CD14-positive monocyte (primary cell): ENCODE data around the gene AMT. TPM values are rescaled to one million over a fixed set of nuclear protein-coding genes. Genes with fewer than 3 reads are reported as not detected.
A peak's percentile ranks its signal among the peaks of the same experiment; 100 is the strongest.

Source experiments
- DNase-seq, 3 donors: peaks; one replicate each; pipeline ENCODE4 v3.0.0-alpha.2; 2011 to 2022
- H2AFZ ChIP-seq: 2 replicates; pipeline ENCODE4 v1.6.0; 2012; ENCODE audit warnings: mild to moderate bottlenecking, low read depth, low read length, inconsistent platforms; ENCODE audit not compliant: insufficient read depth, poor library complexity, severe bottlenecking
- H3K27ac ChIP-seq, 2 donors: 1 replicate in 1 of 2; 2 replicates in 1 of 2; pipeline ENCODE4 v1.5.1; 2012 to 2013; ENCODE audit warnings: low read length in 2 of 2, control low read depth in 1 of 2, inconsistent platforms in 1 of 2, low read depth in 1 of 2, mild to moderate bottlenecking in 1 of 2
- H3K27me3 ChIP-seq, 2 donors: one replicate each; pipeline versions ENCODE4 v1.6.0 to v1.6.1; 2011 to 2013; ENCODE audit warnings: low read length in 2 of 2; ENCODE audit not compliant: control insufficient read depth in 2 of 2, insufficient read depth in 2 of 2
- H3K36me3 ChIP-seq, 2 donors: replicated peaks in 1 of 2; 1 replicate in 1 of 2; 2 replicates in 1 of 2; pipeline versions ENCODE4 v1.5.1 to v1.6.1; 2012 to 2013; ENCODE audit warnings: low read length in 2 of 2, control low read depth in 1 of 2, inconsistent platforms in 1 of 2, mild to moderate bottlenecking in 1 of 2; ENCODE audit not compliant: insufficient read depth in 2 of 2, control insufficient read depth in 1 of 2
- H3K4me1 ChIP-seq, 2 donors: 1 replicate in 1 of 2; 2 replicates in 1 of 2; pipeline versions ENCODE4 v1.5.1 to v1.6.1; 2012 to 2013; ENCODE audit warnings: low read length in 2 of 2, control low read depth in 1 of 2, inconsistent platforms in 1 of 2, mild to moderate bottlenecking in 1 of 2, moderate library complexity in 1 of 2; ENCODE audit not compliant: insufficient read depth in 2 of 2, control insufficient read depth in 1 of 2
- H3K4me2 ChIP-seq: replicated peaks from 2 replicates; pipeline ENCODE3; 2012; ENCODE audit warnings: low read length, moderate library complexity, mild to moderate bottlenecking; ENCODE audit not compliant: poor library complexity, severe bottlenecking; ENCODE audit errors: extremely low read depth
- H3K4me3 ChIP-seq, 3 experiments: fragments of 200-600 bp in 1 of 3; sonication (generic) in 1 of 3; replicated peaks in 1 of 3; 1 replicate in 2 of 3; 2 replicates in 1 of 3; pipeline ENCODE4 v1.5.1; 2011 to 2013; ENCODE audit warnings: low read length in 3 of 3, mild to moderate bottlenecking in 3 of 3, control low read depth in 2 of 3, low read depth in 2 of 3, inconsistent platforms in 1 of 3, moderate library complexity in 1 of 3
- H3K79me2 ChIP-seq: 2 replicates; pipeline ENCODE4 v1.6.0; 2012; ENCODE audit warnings: mild to moderate bottlenecking, control low read depth, inconsistent platforms, low read length, moderate library complexity; ENCODE audit not compliant: insufficient read depth
- H3K9ac ChIP-seq: 2 replicates; pipeline ENCODE4 v1.6.0; 2017; ENCODE audit warnings: low read length, mild to moderate bottlenecking; ENCODE audit not compliant: insufficient read depth, poor library complexity, severe bottlenecking
- H3K9me3 ChIP-seq, 2 donors: replicated peaks in 1 of 2; 1 replicate in 1 of 2; 2 replicates in 1 of 2; pipeline versions ENCODE4 v1.5.1 to v1.6.1; 2012 to 2013; ENCODE audit warnings: low read length in 2 of 2, control low read depth in 1 of 2; ENCODE audit not compliant: control insufficient read depth in 1 of 2, insufficient read depth in 1 of 2
- H4K20me1 ChIP-seq: 2 replicates; pipeline ENCODE4 v1.6.0; 2012; ENCODE audit warnings: mild to moderate bottlenecking, low read length, control low read depth, moderate library complexity; ENCODE audit not compliant: insufficient read depth
- H3K27ac Mint-ChIP-seq, 7 donors: one replicate each; pipeline ENCODE4 v1.8.0; 2020; ENCODE audit warnings: mild to moderate bottlenecking in 7 of 7, mixed read lengths in 7 of 7, moderate library complexity in 6 of 7, inconsistent platforms in 2 of 7
- H3K27me3 Mint-ChIP-seq, 3 donors: one replicate each; pipeline ENCODE4 v1.8.0; 2021 to 2022; ENCODE audit warnings: low read depth in 3 of 3, mild to moderate bottlenecking in 3 of 3, mixed read lengths in 3 of 3, moderate library complexity in 3 of 3, inconsistent platforms in 1 of 3
- H3K36me3 Mint-ChIP-seq, 2 donors: one replicate each; pipeline ENCODE4 v1.8.0; 2020; ENCODE audit warnings: mixed read lengths in 2 of 2, inconsistent platforms in 1 of 2, mild to moderate bottlenecking in 1 of 2
- H3K4me1 Mint-ChIP-seq: one replicate; pipeline ENCODE4 v1.8.0; 2020; ENCODE audit warnings: mild to moderate bottlenecking, mixed read lengths
- H3K4me3 Mint-ChIP-seq, 2 donors: one replicate each; pipeline ENCODE4 v1.8.0; 2020; ENCODE audit warnings: mild to moderate bottlenecking in 2 of 2, mixed read lengths in 2 of 2, moderate library complexity in 1 of 2
- H3K9me3 Mint-ChIP-seq, 7 donors: one replicate each; pipeline ENCODE4 v1.8.0; 2020 to 2022; ENCODE audit warnings: mixed read lengths in 7 of 7, mild to moderate bottlenecking in 6 of 7, moderate library complexity in 6 of 7, inconsistent platforms in 2 of 7
- CTCF ChIP-seq: fragments of 200-600 bp; IDR thresholded peaks from one replicate; pipeline ENCODE4 v1.8.0; 2022; ENCODE audit warnings: antibody characterized with exemption, mild to moderate bottlenecking
- WGBS: methylation state at CpG from one replicate; pipeline ENCODE4 v1.1.5; 2013; ENCODE audit warnings: missing lambda C conversion rate; ENCODE audit not compliant: insufficient coverage; 5-methylcytosine and 5-hydroxymethylcytosine counted together
- intact Hi-C, 2 donors: fragments of 100-400 bp; cut with micrococcal nuclease; formaldehyde crosslinking; loops; one replicate each; pipeline versions ENCODE4 v1.15.0 to v1.15.1; 2023
- polyA minus RNA-seq: library from RNA; depleted of rRNA, polyadenylated mRNA; stranded (reverse); fragments of >200 nt; gene quantifications from 2 replicates; pipeline ENCODE4 v1.2.3, GENCODE V29; 2012
- polyA plus RNA-seq, 3 donors: library from polyadenylated mRNA; depleted of rRNA in 1 of 3; unstranded in 2 of 3; stranded (reverse) in 1 of 3; fragments of 300-500 nt in 2 of 3; fragments of >200 nt in 1 of 3; fragmentation: Illumina TruSeq in 2 of 3; gene quantifications; 1 replicate in 2 of 3; 2 replicates in 1 of 3; pipeline ENCODE4 v1.2.3, GENCODE V29; 2012 to 2021
- total RNA-seq, 12 experiments: library from RNA in 1 of 12; stranded (reverse) in 1 of 12; fragments of 120-200 nt in 1 of 12; gene quantifications; one replicate each; pipeline ENCODE4 v1.2.4 and lab custom pipeline; 2013 to 2026; ENCODE audit warnings: mixed read lengths in 6 of 12, inconsistent platforms in 1 of 12

AMT gene
- 2.3 TPM for total RNA-seq (2013)
- 10 to 100 TPM in 1 of 3 donors, 1 to 10 TPM in 2; 2.0 to 25.1 (median 3.1) TPM for polyA plus RNA-seq
- polyA minus RNA-seq: 1.3 and 2.4 TPM in 2 replicates
- 0 to 0.35 (median 0) reads per million in 11 experiments for total RNA-seq (lab: John Stamatoyannopoulos, UW)

GRCh38 chr3:49422379-49423248 is at the start of gene AMT:
AMT (minus strand) TSS chr3:49422473; CDS start chr3:49422450, 23 bp downstream.
- H3K4me3 Mint-ChIP-seq: peak within 1 kb of the TSS; percentile 80 to 88
- H3K9ac ChIP-seq: peak within 1 kb of the TSS; percentile 35
- H3K27me3 ChIP-seq: no peaks in the 10 kb centered on the region
- H3K27ac ChIP-seq: no peak within 1 kb of the TSS
- no peak for DNase-seq
- peaks cover 0 to 2% (median 0%) of the 10 kb centered on the region in 7 donors for H3K9me3 Mint-ChIP-seq
- no peaks in the 10 kb centered on the region for H3K9me3 ChIP-seq
- WGBS: 20% methylated on average over 19 of the region's 25 CpGs
- no peak for TF ChIP-seq CTCF
- peaks cover 22 to 25% of the 10 kb centered on the region in 2 donors for H3K4me1 ChIP-seq
- peak within 1 kb of the TSS; percentile 75 for H3K4me2 ChIP-seq
- peaks cover 6% of the 10 kb centered on the region for H4K20me1 ChIP-seq
- peaks cover 10 to 36% of the 10 kb centered on the region in 2 donors for H3K36me3 ChIP-seq
- intact Hi-C loops: no loop called here
- peaks cover 30% of the 10 kb centered on the region for H3K4me1 Mint-ChIP-seq
- H3K79me2 ChIP-seq: peaks cover 11% of the 10 kb centered on the region
- H3K4me3 ChIP-seq: peak within 1 kb of the TSS; percentile 9 to 68 (median 32)
- H2AFZ ChIP-seq: peak within 1 kb of the TSS; percentile 66
- peaks cover 46 to 55% of the 10 kb centered on the region in 2 donors for H3K36me3 Mint-ChIP-seq
- peaks cover 0 to 2% (median 0%) of the 10 kb centered on the region in 3 donors for H3K27me3 Mint-ChIP-seq
- H3K27ac Mint-ChIP-seq: peak within 1 kb of the TSS in 5 of 7 donors; percentile 14 to 89 (median 58)

GRCh38 chr3:49470714-49471420 is 48.6 kb upstream of the AMT start:
- Histone ChIP-seq H3K27ac (peak overlapping the region; percentile 82 to 90), H3K4me3 (peak overlapping the region; percentile 82 to 93 (median 86)), H4K20me1 (peaks cover 18% of the 10 kb centered on the region), H3K9me3 (no peaks in the 10 kb centered on the region), H2AFZ (peak overlapping the region; percentile 92), H3K4me2 (peak overlapping the region; percentile 78), H3K36me3 (no peaks in the 10 kb centered on the region), H3K79me2 (peaks cover 10% of the 10 kb centered on the region), H3K9ac (peak overlapping the region; percentile 85), H3K4me1 (peaks cover 22 to 31% of the 10 kb centered on the region in 2 donors), H3K27me3 (no peaks in the 10 kb centered on the region)
- Mint-ChIP-seq H3K36me3 (peaks cover 12 to 25% of the 10 kb centered on the region in 2 donors), H3K4me3 (peak overlapping the region; percentile 82 to 90), H3K9me3 (peaks cover 0 to 12% (median 0%) of the 10 kb centered on the region in 7 donors), H3K27me3 (peaks cover 23 to 34% (median 26%) of the 10 kb centered on the region in 3 donors), H3K27ac (peak overlapping the region; percentile 81 to 95 (median 91)), H3K4me1 (peaks cover 29% of the 10 kb centered on the region)
- TF ChIP-seq CTCF: no peak
- DNase-seq: peak in 2 of 3 donors; percentile 34 to 40
- WGBS: 8% methylated on average over 16 of the region's 23 CpGs
- intact Hi-C loops: loop anchor here in 1 of 2 donors (5.0 kb wide), 1 partner anchor 201 kb away; the partner anchor contains the start of gene APEH
